GM12878 (cell line): Measurements from ENCODE around the gene TLL1. TPM values are rescaled to one million over a fixed set of nuclear protein-coding genes. Genes with fewer than 3 reads are reported as not detected.

ENCODE experiments used
- ATAC-seq: fragments of 200-7000 bp; cut with Tn5 transposase; 3 replicates; pipeline ENCODE4 v1.9.1; 2020; ENCODE audit warnings: mild to moderate bottlenecking, moderate library complexity
- BruUV-seq: library from RNA; stranded (reverse); fragments of 400-500 nt; replicated peaks from 2 replicates; lab custom pipeline; 2021; lab: Mats Ljungman, UMichigan
- CTCF ChIA-PET: fragments of 300-600 bp; sonication (Branson Sonifier 250); formaldehyde crosslinking; extraction: SDS; loops from one replicate; lab custom pipeline; 2021; ENCODE audit warnings: inconsistent platforms; lab: Yijun Ruan, JAX
- POLR2A ChIA-PET: fragments of 350-600 bp; formaldehyde crosslinking; extraction: SDS; loops from one replicate; lab custom pipeline; 2021; ENCODE audit warnings: inconsistent platforms; lab: Charles Lee
- RAD21 ChIA-PET: fragments of 300-600 bp; sonication (Branson Sonifier 250); formaldehyde crosslinking; loops from one replicate; lab custom pipeline; 2023; ENCODE audit warnings: antibody characterized with exemption; ENCODE audit not compliant: unreplicated experiment; lab: Charles Lee
- SMC1A ChIA-PET: fragments of 300-600 bp; sonication (Branson Sonifier 250); formaldehyde crosslinking; loops from one replicate; lab custom pipeline; 2023; ENCODE audit not compliant: unreplicated experiment, uncharacterized antibody; lab: Charles Lee
- DNase-seq: peaks from one replicate; pipeline ENCODE4 v3.0.0-alpha.2; 2011; ENCODE audit warnings: low read depth, low spot score
- FAIRE-seq: peaks from 3 replicates; lab custom pipeline; 2011; peaks lifted over from hg19 to GRCh38; lab: Jason Lieb, UNC
- H2AFZ ChIP-seq: 2 replicates; pipeline ENCODE4 v1.6.0; 2011; ENCODE audit warnings: low read depth, low read length, control low read depth; ENCODE audit not compliant: control insufficient read depth
- H3K27ac ChIP-seq: 2 replicates; pipeline ENCODE4 v1.5.1; 2011; ENCODE audit warnings: control low read depth; ENCODE audit not compliant: control insufficient read depth, insufficient read depth
- H3K27me3 ChIP-seq, 2 experiments: replicated peaks in 1 of 2; 2 replicates each; pipeline versions ENCODE4 v1.6.0 to v1.6.1; 2011; ENCODE audit warnings: low read length in 1 of 2; ENCODE audit not compliant: control insufficient read depth in 2 of 2, insufficient read depth in 2 of 2
- H3K36me3 ChIP-seq, 2 experiments: 2 replicates each; pipeline ENCODE4 v1.5.1; 2011; ENCODE audit warnings: low read length in 1 of 2; ENCODE audit not compliant: control insufficient read depth in 2 of 2, insufficient read depth in 2 of 2
- H3K4me1 ChIP-seq: 2 replicates; pipeline ENCODE4 v1.6.1; 2011; ENCODE audit warnings: mild to moderate bottlenecking, low read length, moderate library complexity, mixed read lengths; ENCODE audit not compliant: control insufficient read depth, insufficient read depth
- H3K4me2 ChIP-seq: 2 replicates; pipeline ENCODE4 v1.6.0; 2011; ENCODE audit warnings: control low read depth; ENCODE audit not compliant: control insufficient read depth, insufficient read depth
- H3K4me3 ChIP-seq: fragments of 200-600 bp; sonication (generic); 2 replicates; pipeline ENCODE4 v1.5.1; 2016
- H3K79me2 ChIP-seq: 2 replicates; pipeline ENCODE4 v1.6.0; 2011; ENCODE audit warnings: low read length; ENCODE audit not compliant: control insufficient read depth, insufficient read depth
- H3K9ac ChIP-seq: 2 replicates; pipeline ENCODE4 v1.8.0; 2011; ENCODE audit warnings: low read length, control low read depth, mixed read lengths; ENCODE audit not compliant: control insufficient read depth, insufficient read depth
- H3K9me3 ChIP-seq: replicated peaks from 3 replicates; pipeline ENCODE4 v1.5.1; 2011; ENCODE audit warnings: mild to moderate bottlenecking, low read length; ENCODE audit not compliant: control insufficient read depth, insufficient read depth
- H4K20me1 ChIP-seq: 2 replicates; pipeline ENCODE4 v1.6.0; 2011; ENCODE audit not compliant: control insufficient read depth, insufficient read depth
- BCL11A ChIP-seq: IDR thresholded peaks from 2 replicates; pipeline ENCODE4 v1.6.1; 2011; ENCODE audit warnings: low read depth, low read length
- CHD4 ChIP-seq: fragments of 200-600 bp; sonication (generic); IDR thresholded peaks from 2 replicates; pipeline ENCODE4 v1.6.1; 2016; ENCODE audit warnings: mild to moderate bottlenecking
- FOXK2 ChIP-seq: fragments of 450-650 bp; IDR thresholded peaks from 2 replicates; pipeline ENCODE4 v1.6.1; 2017; ENCODE audit warnings: mild to moderate bottlenecking, moderate library complexity
- IKZF1 ChIP-seq: fragments of 450-650 bp; conservative IDR thresholded peaks from 2 replicates; pipeline ENCODE4 v1.6.1; 2017; ENCODE audit warnings: antibody characterized with exemption, mild to moderate bottlenecking
- KAT2A ChIP-seq: conservative IDR thresholded peaks from 2 replicates; pipeline ENCODE4 v1.6.1; 2011; ENCODE audit warnings: low read depth, low read length; ENCODE audit not compliant: control insufficient read depth
- LARP7 ChIP-seq: fragments of 450-650 bp; IDR thresholded peaks from 2 replicates; pipeline ENCODE4 v1.6.1; 2017; ENCODE audit warnings: mild to moderate bottlenecking
- MEF2B ChIP-seq: fragments of 450-650 bp; IDR thresholded peaks from 2 replicates; pipeline ENCODE4 v1.6.1; 2018; ENCODE audit warnings: mild to moderate bottlenecking, moderate library complexity; ENCODE audit not compliant: partially characterized antibody, poor library complexity, severe bottlenecking
- MTA3 ChIP-seq: IDR thresholded peaks from 2 replicates; pipeline ENCODE4 v1.6.1; 2012; ENCODE audit warnings: low read length, inconsistent platforms, borderline replicate concordance
- RB1 ChIP-seq: fragments of 450-650 bp; formaldehyde crosslinking; IDR thresholded peaks from 2 replicates; pipeline ENCODE4 v1.6.1; 2017; ENCODE audit warnings: mild to moderate bottlenecking, borderline replicate concordance
- SUPT20H ChIP-seq: IDR thresholded peaks from 2 replicates; pipeline ENCODE4 v1.6.1; 2011; ENCODE audit warnings: low read depth, mild to moderate bottlenecking, low read length, moderate library complexity, borderline replicate concordance; ENCODE audit not compliant: control insufficient read depth
- WRNIP1 ChIP-seq: IDR thresholded peaks from 2 replicates; pipeline ENCODE4 v1.6.1; 2011; ENCODE audit warnings: low read depth, low read length, improper control_type of control experiment, borderline replicate concordance
- ZNF622 ChIP-seq: fragments of 450-650 bp; IDR thresholded peaks from 2 replicates; pipeline ENCODE4 v1.6.1; 2017; ENCODE audit warnings: mild to moderate bottlenecking, inconsistent platforms
- WGBS: methylation state at CpG from one replicate; pipeline ENCODE4 v1.1.6; 2016; ENCODE audit warnings: low lambda C conversion rate; ENCODE audit not compliant: insufficient replicate concordance, insufficient coverage; ENCODE audit errors: missing lambda C conversion rate; 5-methylcytosine and 5-hydroxymethylcytosine counted together
- in situ Hi-C: fragments of 300-500 bp; cut with MboI; formaldehyde crosslinking; loops from 9 replicates; pipeline ENCODE4 v1.14.3; 2018; ENCODE audit warnings: mixed read lengths
- intact Hi-C: fragments of 100-400 bp; cut with micrococcal nuclease; formaldehyde crosslinking; loops from one replicate; pipeline ENCODE4 v1.14.2; 2022; ENCODE audit not compliant: unreplicated experiment
- polyA plus RNA-seq, 11 experiments: library from polyadenylated mRNA; depleted of rRNA in 4 of 11; unstranded in 6 of 11; stranded (reverse) in 5 of 11; fragments of >200 nt; fragmentation: Nextera tagmentation in 4 of 11; fragmentation: Illumina TruSeq in 1 of 11; extraction: Ambion mirVana in 4 of 11; extraction: Trizol in 1 of 11; gene quantifications; 1 replicate in 1 of 11; 2 replicates in 10 of 11; pipeline versions ENCODE4 v1.2.1 to v1.2.3, GENCODE V29; 2011 to 2016; ENCODE audit warnings: inconsistent platforms in 2 of 11, missing spikeins in 2 of 11, low read depth in 1 of 11
- total RNA-seq, 4 experiments: library from RNA; depleted of rRNA in 3 of 4; stranded (reverse); fragments of >200 nt in 3 of 4; fragmentation: Illumina TruSeq in 1 of 4; extraction: Trizol in 1 of 4; gene quantifications; 2 replicates each; pipeline versions ENCODE4 v1.2.1 to v1.2.3, GENCODE V29; 2013 to 2021
- TF ChIP-seq, protein P1 (sequence below): fragments of 450-650 bp; IDR thresholded peaks from 2 replicates; pipeline ENCODE4 v1.6.1; 2017; ENCODE audit warnings: mild to moderate bottlenecking, low read depth, inconsistent platforms; ENCODE audit not compliant: poor library complexity, severe bottlenecking
- TF ChIP-seq, protein P2 (sequence below): IDR thresholded peaks from 2 replicates; pipeline ENCODE4 v1.6.1; 2012; ENCODE audit warnings: mild to moderate bottlenecking, low read depth, low read length
- TF ChIP-seq, protein P3 (sequence below), 3 experiments: IDR thresholded peaks in 2 of 3; conservative IDR thresholded peaks in 1 of 3; 2 replicates each; pipeline ENCODE4 v1.5.1; 2011; ENCODE audit warnings: low read depth in 3 of 3, low read length in 3 of 3, mild to moderate bottlenecking in 3 of 3, control low read depth in 2 of 3, moderate library complexity in 2 of 3, inconsistent platforms in 1 of 3, mixed read lengths in 1 of 3; ENCODE audit not compliant: control insufficient read depth in 2 of 3, insufficient read depth in 1 of 3; ENCODE audit errors: extremely low read depth in 1 of 3
- TF ChIP-seq, protein P4 (sequence below): fragments of 450-650 bp; IDR thresholded peaks from 2 replicates; pipeline ENCODE4 v1.6.1; 2014; ENCODE audit warnings: mild to moderate bottlenecking

The TLL1 gene
- total and polyA plus RNA-seq, 10 of the 15 experiments (the other 5 are each of a cell fraction or from before 2014, with no cell fraction given), result 0.02 to 0.31 (median 0.05) TPM; not detected in 2

DNA sequence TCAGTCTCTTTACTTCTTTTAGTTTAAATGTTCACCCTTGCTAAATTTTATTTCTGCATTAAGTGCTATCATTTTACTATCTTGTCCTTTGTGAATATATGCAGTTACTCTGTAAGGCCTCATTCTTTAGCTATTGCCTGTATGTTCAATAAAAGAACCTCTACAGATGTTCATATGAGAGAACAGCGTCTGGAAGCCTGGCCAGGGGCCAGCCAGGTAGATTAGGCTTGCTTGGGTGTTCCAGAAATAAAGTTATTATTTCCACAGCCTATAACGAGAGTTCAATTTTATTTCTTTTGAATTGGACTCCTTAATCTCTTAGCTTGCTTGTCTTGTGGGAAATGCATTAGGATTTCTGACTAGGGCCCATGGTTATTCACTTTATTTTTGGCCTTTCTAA, 214.5 kb downstream of the TLL1 start:
- no peak for DNase-seq
- H3K4me2 ChIP-seq, result no peak overlapping the region
- no peaks in the 10 kb centered on the region for H3K27me3 ChIP-seq
- no peak overlapping the region for H3K4me3 ChIP-seq
- BruUV-seq, result no TSS peak
- H3K9me3 ChIP-seq, result no peaks in the 10 kb centered on the region
- SMC1A ChIA-PET, result interaction anchor here (0.7 to 6.1 kb wide), 6 partner anchors 12 to 554 kb away, joined by 3 to 43 read pairs (median 5); no protein-coding TSS in a partner anchor
- in situ Hi-C loops, result loop anchor here (25.0 kb wide), 1 partner anchor 950 kb away; no protein-coding TSS in a partner anchor
- intact Hi-C loops, result no loop called here
- RAD21 ChIA-PET, result interaction anchor here (0.8 to 3.4 kb wide), 5 partner anchors 9 to 594 kb away, joined by 3 to 26 read pairs (median 3); no protein-coding TSS in a partner anchor
- H2AFZ ChIP-seq, result no peak overlapping the region
- ATAC-seq, result no peak
- POLR2A ChIA-PET, result interaction anchor here (0.8 to 1.4 kb wide), 2 partner anchors 11 to 46 kb away, joined by 3 to 4 read pairs; no protein-coding TSS in a partner anchor
- H3K9ac ChIP-seq, result no peak overlapping the region
- H3K27ac ChIP-seq, result no peak overlapping the region
- H3K4me1 ChIP-seq, result no peaks in the 10 kb centered on the region
- H3K36me3 ChIP-seq, result no peaks in the 10 kb centered on the region
- 25% methylated on average over 2 of the region's 2 CpGs for WGBS
- H4K20me1 ChIP-seq, result no peaks in the 10 kb centered on the region
- no peaks in the 10 kb centered on the region for H3K79me2 ChIP-seq
- CTCF ChIA-PET, result interaction anchor here (0.9 to 6.6 kb wide), 10 partner anchors 9 to 594 kb away, joined by 3 to 56 read pairs (median 4); no protein-coding TSS in a partner anchor
- no peak for FAIRE-seq
- no peak for TF ChIP-seq CHD4
- no peak for TF ChIP-seq KAT2A
- TF ChIP-seq WRNIP1, result no peak
- no peak for TF ChIP-seq IKZF1
- TF ChIP-seq RB1, result no peak
- no peak for TF ChIP-seq BCL11A
- TF ChIP-seq, protein P1, sequence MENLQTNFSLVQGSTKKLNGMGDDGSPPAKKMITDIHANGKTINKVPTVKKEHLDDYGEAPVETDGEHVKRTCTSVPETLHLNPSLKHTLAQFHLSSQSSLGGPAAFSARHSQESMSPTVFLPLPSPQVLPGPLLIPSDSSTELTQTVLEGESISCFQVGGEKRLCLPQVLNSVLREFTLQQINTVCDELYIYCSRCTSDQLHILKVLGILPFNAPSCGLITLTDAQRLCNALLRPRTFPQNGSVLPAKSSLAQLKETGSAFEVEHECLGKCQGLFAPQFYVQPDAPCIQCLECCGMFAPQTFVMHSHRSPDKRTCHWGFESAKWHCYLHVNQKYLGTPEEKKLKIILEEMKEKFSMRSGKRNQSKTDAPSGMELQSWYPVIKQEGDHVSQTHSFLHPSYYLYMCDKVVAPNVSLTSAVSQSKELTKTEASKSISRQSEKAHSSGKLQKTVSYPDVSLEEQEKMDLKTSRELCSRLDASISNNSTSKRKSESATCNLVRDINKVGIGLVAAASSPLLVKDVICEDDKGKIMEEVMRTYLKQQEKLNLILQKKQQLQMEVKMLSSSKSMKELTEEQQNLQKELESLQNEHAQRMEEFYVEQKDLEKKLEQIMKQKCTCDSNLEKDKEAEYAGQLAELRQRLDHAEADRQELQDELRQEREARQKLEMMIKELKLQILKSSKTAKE, result no peak
- TF ChIP-seq, protein P2, sequence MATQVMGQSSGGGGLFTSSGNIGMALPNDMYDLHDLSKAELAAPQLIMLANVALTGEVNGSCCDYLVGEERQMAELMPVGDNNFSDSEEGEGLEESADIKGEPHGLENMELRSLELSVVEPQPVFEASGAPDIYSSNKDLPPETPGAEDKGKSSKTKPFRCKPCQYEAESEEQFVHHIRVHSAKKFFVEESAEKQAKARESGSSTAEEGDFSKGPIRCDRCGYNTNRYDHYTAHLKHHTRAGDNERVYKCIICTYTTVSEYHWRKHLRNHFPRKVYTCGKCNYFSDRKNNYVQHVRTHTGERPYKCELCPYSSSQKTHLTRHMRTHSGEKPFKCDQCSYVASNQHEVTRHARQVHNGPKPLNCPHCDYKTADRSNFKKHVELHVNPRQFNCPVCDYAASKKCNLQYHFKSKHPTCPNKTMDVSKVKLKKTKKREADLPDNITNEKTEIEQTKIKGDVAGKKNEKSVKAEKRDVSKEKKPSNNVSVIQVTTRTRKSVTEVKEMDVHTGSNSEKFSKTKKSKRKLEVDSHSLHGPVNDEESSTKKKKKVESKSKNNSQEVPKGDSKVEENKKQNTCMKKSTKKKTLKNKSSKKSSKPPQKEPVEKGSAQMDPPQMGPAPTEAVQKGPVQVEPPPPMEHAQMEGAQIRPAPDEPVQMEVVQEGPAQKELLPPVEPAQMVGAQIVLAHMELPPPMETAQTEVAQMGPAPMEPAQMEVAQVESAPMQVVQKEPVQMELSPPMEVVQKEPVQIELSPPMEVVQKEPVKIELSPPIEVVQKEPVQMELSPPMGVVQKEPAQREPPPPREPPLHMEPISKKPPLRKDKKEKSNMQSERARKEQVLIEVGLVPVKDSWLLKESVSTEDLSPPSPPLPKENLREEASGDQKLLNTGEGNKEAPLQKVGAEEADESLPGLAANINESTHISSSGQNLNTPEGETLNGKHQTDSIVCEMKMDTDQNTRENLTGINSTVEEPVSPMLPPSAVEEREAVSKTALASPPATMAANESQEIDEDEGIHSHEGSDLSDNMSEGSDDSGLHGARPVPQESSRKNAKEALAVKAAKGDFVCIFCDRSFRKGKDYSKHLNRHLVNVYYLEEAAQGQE, result no peak
- TF ChIP-seq, protein P3, sequence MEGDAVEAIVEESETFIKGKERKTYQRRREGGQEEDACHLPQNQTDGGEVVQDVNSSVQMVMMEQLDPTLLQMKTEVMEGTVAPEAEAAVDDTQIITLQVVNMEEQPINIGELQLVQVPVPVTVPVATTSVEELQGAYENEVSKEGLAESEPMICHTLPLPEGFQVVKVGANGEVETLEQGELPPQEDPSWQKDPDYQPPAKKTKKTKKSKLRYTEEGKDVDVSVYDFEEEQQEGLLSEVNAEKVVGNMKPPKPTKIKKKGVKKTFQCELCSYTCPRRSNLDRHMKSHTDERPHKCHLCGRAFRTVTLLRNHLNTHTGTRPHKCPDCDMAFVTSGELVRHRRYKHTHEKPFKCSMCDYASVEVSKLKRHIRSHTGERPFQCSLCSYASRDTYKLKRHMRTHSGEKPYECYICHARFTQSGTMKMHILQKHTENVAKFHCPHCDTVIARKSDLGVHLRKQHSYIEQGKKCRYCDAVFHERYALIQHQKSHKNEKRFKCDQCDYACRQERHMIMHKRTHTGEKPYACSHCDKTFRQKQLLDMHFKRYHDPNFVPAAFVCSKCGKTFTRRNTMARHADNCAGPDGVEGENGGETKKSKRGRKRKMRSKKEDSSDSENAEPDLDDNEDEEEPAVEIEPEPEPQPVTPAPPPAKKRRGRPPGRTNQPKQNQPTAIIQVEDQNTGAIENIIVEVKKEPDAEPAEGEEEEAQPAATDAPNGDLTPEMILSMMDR (IDR thresholded peaks at IDR 0.05 in 2 of 3, conservative IDR thresholded peaks at IDR 0.05 in 1 of 3; ENCODE audit: control insufficient read depth in 2 of 3, extremely low read depth in 1 of 3, insufficient read depth in 1 of 3, low read depth in 3 of 3, low read length in 3 of 3), result no peak
- TF ChIP-seq LARP7, result no peak
- TF ChIP-seq FOXK2, result no peak
- no peak for TF ChIP-seq MEF2B
- TF ChIP-seq ZNF622, result no peak
- TF ChIP-seq, protein P4, sequence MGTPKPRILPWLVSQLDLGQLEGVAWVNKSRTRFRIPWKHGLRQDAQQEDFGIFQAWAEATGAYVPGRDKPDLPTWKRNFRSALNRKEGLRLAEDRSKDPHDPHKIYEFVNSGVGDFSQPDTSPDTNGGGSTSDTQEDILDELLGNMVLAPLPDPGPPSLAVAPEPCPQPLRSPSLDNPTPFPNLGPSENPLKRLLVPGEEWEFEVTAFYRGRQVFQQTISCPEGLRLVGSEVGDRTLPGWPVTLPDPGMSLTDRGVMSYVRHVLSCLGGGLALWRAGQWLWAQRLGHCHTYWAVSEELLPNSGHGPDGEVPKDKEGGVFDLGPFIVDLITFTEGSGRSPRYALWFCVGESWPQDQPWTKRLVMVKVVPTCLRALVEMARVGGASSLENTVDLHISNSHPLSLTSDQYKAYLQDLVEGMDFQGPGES, result no peak
- no peak for TF ChIP-seq MTA3
- TF ChIP-seq SUPT20H, result no peak
